ENCODE results near the gene CCNY.
"Not testable (repeated sequence)": the region's sequence is repeated elsewhere in the genome, so short reads cannot be mapped to it uniquely, and the experiment has no call there.

Gene CCNY

DNA sequence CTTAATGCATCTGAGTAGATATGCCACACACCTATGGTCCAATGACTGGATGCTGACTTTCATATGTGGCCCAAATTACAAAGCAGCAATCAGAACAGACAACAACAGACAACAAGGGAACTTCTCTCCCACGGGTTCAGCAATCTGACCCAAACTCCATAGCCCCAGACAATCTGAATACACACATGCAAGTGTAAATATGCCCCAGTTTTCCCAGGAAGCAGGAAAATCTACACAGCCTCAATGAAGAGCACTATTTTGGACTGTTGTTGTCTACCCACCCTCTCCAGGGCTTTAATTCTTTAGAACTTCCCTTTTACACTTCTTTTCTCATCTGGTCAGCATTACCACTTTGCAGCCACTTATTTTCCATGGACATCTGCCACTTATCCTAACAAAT is 2.0 kb upstream of the CCNY start:
- no peak for FAIRE-seq

DNA sequence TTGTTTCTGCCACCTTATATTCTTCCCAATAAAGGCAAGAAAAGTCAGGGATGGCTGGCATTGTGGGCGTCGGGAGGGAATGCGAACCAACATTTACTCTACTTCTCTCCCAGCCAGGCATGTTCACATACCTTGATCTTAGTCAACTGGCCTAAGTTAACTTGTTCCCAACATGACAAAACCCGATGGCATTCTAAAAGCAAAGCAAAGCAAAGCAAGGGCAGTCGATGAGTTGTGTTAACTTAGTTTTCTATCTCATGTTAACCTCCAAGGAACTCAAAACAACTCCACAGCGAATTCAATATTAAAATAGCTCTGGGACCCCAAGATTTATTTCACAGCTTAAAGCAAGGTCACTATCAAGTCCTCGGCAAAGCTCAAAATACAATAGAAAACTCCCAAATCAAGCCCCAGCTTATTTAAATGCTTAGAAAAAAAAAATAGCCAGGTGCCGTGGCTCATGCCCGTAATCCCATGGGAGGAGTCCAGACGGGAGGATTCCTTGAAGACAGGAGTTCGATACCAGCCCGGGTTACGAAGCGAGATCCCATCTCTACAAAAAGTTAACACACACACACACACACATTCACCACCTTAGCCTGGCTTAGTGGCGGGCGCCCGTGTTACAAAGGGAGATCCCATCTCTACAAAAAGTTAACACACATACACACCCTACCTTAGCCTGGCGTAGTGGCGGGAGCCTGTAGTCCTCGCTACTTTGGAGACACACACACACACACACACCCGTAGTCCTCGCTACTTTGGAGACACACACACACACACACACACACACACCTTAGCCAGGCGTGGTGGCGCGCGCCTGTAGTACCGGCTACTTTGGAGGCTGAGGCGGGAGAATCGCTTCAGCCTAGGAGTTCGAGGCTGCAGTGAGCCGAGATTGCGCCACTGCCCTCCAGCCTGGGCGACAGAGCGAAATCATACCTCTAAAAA is 901 bp upstream of the CCNY start:
- no peak for FAIRE-seq

DNA sequence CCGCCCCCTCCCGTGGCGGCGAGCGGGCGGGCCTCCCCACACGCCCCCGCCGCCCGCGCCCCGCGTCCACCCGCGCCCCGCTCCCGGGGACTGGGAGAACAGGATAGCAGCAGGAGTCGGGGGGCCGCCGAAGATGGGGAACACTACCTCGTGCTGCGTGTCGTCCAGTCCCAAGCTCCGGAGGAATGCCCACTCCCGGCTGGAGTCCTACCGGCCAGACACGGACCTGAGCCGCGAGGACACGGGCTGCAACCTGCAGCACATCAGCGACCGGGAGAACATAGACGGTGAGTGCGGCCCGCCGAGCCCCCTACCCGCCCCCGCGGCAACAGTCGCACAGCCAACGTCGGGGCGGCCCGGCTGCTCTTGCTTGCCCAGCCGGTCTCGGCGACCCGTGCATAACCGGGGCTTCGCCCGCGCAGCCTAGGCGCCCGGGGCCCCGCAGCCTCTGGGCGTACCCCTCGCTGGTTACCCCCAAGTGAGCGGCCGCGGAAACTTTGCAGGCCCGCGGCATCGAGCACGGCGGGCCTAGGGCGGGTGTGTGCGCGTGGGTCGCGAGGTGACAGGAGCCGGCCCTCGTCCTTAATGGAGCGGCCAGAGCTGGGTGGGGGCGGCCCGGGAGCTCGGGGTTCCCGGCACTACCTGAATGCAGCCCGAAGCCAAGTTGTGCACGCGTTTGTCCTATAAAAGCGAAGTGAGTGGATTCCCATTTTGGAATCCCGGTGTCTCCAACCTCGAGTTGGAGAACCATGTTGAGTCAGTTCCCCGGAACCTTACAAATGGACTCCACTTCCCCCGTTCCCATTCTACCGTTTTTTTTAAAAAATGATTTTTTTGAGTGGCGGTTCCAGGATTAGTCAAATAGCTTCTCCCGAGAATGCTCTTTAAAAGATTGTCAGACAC is 863 bp downstream of the CCNY start:
- FAIRE-seq = no peak

DNA sequence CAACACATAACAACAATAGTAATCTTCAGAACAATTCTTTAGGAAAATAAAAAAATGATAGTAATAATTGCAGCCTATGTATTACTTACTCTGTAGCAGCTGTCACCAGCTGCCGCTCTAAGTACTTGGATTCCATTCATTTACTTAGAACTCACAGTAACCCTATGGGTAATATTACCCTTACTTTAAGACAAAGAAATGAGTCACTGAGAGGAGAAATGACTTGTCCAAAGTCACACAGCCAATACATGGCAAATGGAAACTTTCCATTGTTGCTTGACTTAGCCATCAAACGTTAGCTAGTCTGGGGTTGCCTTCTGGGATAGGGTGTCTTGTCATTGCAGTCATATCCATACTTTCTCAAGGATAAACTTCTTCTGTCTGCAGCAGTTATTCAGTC is 3.6 kb downstream of the CCNY start:
- no peak for FAIRE-seq

DNA sequence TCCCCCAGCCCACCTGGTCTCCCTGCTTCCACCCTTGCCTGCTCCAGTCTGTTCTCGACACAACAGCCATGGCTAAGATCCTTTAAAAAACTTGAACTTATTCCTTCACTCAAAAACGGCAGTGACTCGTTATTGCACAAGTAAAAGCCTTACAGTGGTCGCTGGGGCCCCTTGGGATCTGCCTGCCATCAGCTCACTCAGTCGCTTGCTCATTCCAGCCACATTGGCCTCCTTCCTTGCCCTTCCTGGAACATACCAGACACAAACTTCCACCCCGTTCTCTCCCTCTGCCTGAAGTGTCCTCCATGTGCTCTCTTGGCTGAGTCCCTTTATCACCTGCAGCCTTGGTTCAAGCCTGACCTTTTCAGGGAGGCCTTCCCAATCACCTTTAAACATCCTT is 4.7 kb downstream of the CCNY start:
- FAIRE-seq = no peak

DNA sequence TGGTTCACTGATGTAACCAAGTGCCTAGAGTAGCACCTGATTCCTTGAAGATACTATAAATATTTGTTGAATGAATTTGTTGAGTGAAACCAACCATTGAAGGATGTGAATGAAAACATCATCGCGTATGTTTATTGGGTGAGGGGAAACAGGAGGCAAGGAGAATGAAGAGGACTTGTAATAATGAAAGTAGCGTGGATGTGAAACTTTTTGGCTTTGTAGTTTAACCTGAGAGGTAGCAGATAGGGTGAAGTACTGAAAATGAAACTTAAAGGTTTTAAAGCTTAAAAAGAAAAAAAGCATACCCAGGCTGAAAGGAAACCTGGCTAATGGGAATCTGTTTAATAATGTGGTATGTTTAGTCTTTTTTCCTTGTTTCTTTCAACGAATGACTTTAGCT is 5.2 kb downstream of the CCNY start:
- FAIRE-seq = no peak

DNA sequence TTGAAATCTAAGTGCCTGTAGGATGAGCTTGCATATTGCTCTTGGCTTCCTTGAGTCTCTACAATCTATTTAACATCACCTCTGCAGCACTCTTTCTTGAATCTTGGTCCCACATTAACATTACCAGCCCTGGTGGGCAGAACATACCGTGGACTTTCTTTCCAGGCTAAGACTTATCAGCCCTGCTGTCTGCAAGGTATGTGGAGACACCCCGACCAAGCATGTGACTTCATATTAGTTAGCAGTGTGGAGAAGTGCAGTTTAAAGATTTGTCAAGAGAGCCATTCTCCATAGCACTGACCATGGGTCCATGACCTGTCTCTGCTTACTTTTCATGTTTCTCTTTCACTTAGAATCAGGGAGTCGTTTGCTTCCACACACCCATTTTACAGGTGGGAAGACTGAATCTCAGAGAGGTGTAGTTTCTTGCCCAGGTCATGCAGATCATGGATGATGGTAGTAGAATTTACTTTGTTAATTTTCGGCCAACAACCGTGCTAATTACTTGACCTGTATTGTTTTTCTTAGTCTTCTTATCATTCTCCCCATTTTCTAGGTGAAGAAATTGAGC is 6.0 kb downstream of the CCNY start:
- FAIRE-seq = no peak

DNA sequence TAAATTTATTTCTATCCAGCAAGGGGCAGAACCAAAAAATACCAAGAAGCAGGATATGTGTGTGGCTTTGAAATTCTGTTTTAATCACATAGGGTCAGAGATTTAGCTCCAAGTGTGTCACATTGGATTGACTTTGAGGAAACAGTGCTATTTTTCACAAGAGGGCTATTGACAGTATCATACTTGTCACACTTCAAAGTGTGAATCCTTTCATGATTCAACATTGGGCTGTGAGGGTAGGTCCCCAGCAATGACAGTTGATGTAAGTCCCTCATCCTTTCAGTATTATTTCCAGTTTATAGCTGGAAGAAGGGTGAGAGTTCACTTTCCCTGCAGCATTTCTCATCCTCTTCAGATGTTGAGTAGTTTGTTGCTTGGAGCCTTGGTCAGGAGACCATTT is 7.4 kb downstream of the CCNY start:
- no peak for FAIRE-seq

DNA sequence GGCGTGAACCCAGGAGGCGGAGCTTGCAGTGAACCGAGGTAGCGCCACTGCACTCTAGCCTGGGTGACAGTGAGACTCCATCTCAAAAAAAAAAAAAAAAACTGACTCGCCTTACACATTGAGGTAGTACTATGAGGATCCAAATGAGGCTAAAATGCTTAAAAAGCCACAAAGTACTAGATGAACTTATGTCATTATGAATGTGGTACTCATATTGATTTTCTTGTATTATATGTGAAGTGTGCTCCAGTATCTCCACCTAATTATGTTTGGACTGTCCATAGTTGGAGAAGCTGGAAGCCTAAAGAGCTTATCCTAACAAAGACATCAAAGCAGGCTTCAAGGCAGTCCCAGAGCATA is 9.1 kb downstream of the CCNY start:
- no peak for FAIRE-seq

DNA sequence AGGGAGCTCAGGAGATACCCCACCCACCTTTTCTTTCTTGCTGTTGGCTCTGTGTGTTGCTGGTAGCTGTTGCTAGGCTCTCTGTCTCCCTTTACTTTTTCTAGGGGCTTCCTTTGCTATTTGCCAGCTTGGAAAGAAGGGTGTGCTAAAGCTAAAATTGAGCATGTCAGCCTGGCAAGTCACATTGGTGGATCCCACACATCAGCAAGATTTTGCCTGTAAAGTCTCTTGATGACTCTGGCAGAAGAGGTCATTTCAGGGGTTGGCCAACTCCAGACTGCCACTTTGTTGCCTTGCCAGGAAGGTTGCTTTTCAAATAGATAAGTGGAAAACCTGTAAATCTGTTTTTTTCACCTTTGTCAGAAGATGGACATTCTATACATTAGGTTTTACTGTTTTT is 9.9 kb downstream of the CCNY start:
- FAIRE-seq = no peak

DNA sequence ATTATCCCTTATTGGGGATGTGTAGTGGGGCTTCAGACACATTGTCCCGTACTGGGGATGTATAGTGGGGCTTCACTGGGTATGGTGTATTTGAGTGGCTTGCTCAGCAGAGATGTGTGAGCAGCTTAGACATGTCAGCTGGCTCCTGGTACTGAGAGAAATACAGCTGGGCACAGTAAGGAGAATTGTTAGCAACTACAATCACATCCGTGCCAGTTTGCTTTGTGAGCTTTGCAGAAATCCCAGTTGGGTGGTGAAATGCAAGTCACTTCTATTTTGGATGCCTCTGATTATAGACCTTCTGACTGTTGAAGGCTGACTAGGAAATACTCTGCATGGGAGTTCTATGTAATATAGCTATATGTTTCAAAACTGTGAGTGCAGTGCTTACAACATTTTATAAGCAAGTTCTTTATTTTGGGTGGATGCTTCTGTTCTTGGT is 10.8 kb downstream of the CCNY start:
- FAIRE-seq = no peak

DNA sequence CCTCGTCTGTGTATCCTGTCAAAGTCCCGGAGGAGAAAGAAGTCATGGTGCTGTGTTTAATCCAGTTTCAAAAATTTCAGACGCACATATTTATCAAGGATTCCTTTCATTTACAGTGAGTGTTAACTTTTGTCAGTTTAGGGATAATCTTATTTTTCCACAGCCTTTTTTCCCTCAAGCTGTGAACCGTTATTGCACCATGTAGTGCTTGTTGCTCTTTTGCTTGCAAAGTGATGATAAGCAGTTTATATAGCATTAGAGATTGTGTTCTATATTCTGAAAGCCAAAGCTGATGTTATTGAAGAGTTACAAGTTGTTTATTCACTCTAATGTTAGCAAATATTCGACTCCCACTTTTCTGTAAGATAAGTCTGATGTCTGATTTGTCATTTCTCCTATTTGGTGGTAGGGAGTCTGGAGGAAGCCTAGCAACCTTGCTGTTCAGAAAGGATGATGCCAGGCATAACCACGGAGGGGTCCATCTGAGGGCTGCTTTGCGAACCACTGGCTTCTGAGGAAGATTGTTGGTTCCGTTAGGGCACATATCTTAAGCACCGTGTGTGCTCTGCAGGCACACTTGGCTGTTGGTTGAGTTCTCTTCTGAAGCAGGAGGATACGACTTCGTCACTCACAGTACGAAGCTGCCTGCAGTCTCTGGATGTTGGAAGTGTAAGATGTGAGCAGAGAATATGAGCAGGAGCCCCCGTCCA is 11.7 kb downstream of the CCNY start:
- no peak for FAIRE-seq

DNA sequence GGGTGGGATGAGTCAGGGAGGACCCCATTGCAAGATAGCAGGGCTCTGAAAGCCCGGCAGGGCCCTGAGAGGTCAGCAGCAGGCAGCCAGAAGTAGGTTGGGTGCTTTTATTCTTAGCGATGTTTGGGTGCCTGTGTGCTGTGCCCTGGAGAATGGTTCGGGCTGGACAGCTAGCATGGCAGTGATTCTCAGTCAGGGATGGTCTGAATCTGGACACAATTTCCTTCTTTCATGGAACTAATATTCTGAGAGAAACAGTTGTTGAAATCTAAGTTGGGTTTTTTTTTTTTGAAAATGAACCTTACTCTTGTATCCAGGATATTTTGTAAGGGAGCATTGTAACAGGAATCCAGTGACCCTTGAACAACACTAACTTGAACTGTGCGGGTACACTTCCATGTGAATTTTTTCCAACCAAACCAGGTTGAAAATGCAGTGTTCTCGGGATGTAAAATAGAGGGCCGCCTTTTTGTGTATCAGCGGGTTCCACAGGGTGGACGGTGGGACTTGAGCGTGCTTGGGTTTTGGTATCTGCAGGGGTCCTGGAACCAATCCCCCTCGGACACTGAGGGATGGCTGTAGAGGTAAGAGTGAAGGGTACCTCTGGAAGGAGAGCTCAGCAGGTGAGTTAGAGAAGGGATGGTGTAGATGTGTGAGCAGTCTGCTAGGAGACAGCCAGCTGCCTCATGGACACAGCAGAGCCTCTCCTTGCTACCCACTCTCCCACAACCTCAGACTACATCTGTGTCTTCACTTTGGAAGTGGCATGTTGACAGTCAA is 12.5 kb downstream of the CCNY start:
- FAIRE-seq = no peak

DNA sequence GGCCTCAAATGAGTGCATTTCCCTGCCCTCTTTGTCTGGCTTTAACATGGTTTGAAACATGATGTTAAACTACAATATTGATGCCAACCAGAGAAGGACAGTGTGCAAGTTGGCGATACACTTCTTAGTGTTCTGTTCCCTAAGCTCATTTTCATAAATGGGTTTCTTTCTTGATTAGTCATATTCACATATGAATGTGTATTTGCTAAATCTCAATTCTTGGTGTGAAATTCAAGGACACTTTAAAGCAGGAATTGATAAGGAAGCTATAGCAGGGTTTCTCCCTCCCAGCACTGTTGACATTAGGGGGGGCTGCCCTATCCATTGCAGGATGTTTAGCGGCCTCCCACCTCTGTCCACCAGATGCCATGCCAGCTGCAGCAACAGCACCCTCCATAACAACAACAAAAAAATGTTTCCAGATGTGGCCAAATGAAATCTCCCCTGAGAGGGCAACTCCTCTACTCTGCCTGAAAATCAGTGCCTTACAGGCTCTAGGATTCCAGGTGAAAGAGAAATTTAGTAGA is 13.1 kb downstream of the CCNY start:
- no peak for FAIRE-seq

DNA sequence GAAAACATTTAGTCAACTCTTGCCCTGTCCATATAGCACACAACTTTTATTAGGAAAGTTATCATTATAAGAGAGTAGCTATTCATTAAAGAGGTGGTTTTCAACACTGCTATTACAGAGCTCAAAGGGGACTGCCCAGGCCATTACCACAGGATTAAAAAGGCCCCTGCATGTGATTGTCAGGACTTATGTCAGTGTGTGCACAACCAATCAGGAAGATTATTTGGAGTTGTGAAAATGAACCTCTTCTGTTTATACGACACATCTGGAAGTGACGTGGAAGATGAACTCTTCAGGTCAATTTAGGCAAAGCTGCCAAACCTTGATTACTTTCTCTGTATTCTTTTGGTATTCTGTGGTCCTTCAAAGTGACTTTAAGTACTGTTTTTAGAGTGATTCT is 14.7 kb downstream of the CCNY start:
- FAIRE-seq = no peak

DNA sequence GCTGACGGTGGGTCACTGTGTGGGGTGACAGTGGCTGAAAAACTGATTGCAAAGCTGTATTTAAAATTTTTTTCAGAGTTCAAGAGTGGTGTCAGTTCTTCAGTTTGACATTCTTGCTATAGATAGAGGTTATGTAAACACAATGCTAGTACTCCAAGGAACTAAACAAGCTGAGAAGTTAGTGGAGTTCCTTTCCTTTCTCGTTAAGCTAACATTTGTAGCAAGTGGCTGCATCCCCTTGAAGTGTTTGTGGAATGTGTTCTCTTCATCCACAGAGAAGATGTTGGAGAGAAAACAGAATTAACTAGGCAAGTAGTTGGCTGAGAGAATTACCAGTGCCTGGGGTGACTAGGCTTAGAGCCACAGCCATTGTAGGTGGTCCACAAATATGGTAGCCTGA is 15.8 kb downstream of the CCNY start:
- FAIRE-seq = no peak

DNA sequence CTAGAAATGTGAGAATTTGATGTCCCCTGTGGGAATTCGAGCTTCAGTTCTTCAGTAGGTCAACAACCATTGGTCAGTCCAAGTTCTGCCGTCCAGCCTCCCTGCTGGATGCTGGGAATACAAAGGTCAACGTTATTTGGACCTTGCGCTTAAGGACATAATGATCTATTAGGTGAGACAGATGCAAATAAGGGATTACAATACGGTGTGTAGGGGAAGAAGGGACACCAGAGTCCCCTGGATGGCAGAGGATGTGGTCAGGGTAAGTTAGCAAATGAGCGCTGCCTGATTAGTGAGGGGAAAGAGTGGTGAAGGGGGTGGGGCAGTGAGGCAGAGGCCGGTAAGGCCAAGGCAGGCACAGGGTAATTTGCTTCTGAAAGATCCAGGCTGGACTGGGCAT is 16.2 kb downstream of the CCNY start:
- FAIRE-seq = no peak

DNA sequence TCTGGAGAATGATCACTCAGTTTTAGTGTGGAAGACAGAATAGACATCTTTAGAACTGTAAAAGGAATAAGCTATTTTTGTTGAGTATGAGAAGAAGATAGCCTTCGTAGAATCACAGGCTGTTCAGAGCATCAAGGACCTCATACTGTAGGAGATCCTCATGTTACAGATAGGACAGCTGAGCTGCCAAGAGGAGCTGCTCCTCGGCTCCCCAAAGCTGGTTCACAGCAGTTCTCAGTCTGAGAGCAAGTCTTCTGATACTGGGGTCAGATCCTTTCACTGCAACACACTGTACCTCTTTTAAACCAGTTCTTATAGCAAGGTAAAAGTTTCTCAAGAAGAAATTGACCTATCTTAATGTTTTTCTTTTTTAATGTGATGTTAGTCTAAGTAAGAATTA is 17.1 kb downstream of the CCNY start:
- FAIRE-seq = no peak

DNA sequence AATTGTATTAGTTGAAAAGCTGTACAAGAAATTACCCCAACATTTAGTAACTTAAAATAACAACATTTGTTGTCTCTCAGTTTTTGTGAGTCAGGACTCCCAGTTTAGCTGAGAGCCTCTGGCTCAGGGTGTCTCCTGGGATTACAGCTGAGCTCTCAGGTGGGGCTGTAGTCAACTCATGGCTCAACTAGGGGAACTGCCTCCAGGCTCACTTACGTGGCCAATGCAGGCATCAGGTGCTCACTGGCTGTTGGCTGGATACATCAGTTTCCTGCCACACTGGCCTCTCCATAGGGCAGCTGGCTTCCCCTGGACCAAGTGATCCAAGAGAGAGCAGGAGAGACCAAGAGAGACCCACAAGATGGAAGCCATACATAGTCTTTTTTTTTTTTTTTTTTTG is 17.5 kb downstream of the CCNY start:
- no peak for FAIRE-seq

DNA sequence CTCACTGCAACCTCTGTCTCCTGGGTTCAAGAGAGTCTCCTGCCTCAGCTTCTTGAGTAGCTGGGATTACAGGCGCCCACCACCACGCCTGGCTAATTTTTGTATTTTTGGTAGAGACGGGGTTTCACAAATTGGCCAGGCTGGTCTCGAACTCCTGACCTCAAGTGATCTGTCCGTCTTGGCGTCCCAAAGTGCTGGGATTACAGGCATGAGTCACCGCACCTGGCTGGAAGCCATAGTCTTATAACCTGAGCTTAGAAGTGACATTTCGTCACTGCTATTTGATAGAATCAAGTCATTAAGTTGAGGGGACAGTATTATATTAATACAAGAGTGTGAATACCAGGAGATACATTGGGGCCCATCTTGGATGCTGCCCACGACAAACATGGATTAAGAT is 17.9 kb downstream of the CCNY start:
- FAIRE-seq = not testable (repeated sequence)

DNA sequence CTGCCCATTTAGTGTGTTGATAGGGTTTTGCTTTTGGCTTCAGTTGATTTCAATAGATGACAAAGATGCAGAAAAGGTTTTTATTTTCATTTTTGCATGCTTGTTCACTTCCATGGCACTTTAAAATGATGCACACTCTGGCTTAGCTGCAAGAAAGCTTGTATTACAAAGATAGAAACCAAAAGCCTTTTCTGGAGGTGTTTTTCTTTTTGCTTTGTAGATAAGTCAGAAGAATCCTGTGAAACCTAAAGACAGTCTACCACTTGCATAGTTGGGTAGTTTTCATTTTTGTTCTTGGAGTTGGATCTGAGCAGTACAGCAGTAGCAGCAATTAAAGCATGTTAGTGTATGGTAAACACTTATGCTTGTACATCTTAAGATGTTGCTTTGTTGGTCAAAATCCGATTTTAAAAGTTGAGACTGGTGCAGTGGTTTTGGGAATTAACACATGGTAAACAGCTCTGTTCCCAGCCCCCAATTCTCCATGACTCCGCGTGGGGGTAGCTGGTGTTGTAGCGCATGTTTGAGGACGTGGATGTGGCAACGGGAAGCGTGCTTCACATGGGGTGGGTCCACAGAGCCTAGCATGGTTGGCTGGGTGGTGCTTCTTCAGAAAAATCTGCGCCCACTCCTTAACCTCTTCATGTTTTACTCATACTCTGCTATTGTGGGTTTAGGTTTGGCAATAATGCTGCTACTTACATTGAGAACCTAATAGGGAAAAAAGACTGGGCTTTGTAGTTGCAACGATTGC is 19.8 kb downstream of the CCNY start:
- no peak for FAIRE-seq

Measured in endometrium (tissue), 2 donors.